Muscle of leg (tissue), 11 donors: ENCODE measurements around the gene PNPLA6. TPM values are rescaled to one million over a fixed set of nuclear protein-coding genes. Genes with fewer than 3 reads are reported as not detected.

Experiments used
- DNase-seq: peaks from one replicate; pipeline ENCODE4 v3.0.0; 2013
- H3K27ac ChIP-seq: one replicate; pipeline ENCODE4 v1.5.1; 2013; ENCODE audit warnings: mild to moderate bottlenecking, low read length, control low read depth
- H3K27me3 ChIP-seq: one replicate; pipeline ENCODE4 v1.6.1; 2013; ENCODE audit warnings: low read length; ENCODE audit not compliant: control insufficient read depth, insufficient read depth
- H3K36me3 ChIP-seq: one replicate; pipeline ENCODE4 v1.6.1; 2013; ENCODE audit warnings: low read length; ENCODE audit not compliant: control insufficient read depth, insufficient read depth
- H3K4me1 ChIP-seq: one replicate; pipeline ENCODE4 v1.6.1; 2013; ENCODE audit warnings: low read length; ENCODE audit not compliant: control insufficient read depth, insufficient read depth
- H3K4me3 ChIP-seq: one replicate; pipeline ENCODE4 v1.5.1; 2013; ENCODE audit warnings: low read length, control low read depth
- H3K9me3 ChIP-seq: replicated peaks from 2 replicates; pipeline ENCODE4 v1.6.1; 2013; ENCODE audit warnings: low read depth, low read length; ENCODE audit not compliant: control insufficient read depth
- WGBS: methylation state at CpG from one replicate; pipeline ENCODE4 v1.1.5; 2013; ENCODE audit warnings: missing lambda C conversion rate; ENCODE audit not compliant: insufficient coverage; 5-methylcytosine and 5-hydroxymethylcytosine counted together
- polyA plus RNA-seq, 8 donors: library from polyadenylated mRNA; unstranded; fragments of 120-200 nt; gene quantifications; one replicate each; pipeline versions ENCODE4 v1.2.1 to v1.2.3, GENCODE V29; 2013; ENCODE audit warnings: inconsistent platforms in 1 of 8, low replicate concordance in 1 of 8; ENCODE audit not compliant: insufficient read length in 8 of 8, insufficient read depth in 1 of 8
- total RNA-seq: library from RNA; stranded (reverse); fragments of 120-200 nt; gene quantifications from one replicate; pipeline ENCODE4 v1.2.4, GENCODE V29; 2013

The PNPLA6 gene
- total and polyA plus RNA-seq, 9 donors, result 21.9 to 34.9 (median 28.1) TPM

DNA sequence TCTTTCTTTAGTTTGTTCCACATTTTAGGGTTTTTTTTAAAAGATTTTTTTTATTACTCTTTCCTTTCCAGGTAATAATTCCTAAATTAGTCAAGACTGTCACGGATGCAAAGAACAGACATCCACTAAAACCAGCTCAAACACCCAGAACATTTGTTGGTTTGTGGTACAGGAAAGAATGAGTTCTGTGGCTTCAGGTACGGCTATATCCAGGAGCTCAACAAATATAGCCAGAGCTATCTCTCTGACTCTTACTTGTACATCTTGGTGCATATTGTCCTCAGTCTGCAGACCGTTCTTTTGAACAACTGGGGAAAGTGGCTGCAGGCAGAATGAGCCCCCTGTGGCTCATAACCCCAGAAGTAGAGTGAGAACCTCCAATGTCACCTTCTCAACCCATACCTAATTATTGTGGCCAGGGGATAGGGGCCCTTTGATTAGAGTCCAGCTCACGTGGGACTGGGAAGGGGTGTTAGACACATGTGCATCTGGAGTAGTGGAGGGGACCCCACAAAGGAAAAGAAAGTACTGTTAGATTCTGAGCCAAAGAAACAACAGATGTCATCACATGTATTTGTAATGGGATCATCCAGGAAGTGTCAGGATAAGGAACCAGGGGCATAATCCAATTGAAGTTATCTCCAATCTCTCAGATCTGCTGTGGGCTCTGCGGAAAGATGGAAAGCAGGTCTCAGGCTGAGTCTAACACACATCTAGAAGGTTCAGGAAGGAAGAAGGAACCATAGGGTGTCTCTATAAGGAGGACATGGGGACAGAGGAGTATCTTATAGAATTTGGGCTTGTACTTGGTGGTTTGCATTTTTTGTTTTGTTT, 21.5 kb upstream of the PNPLA6 start:
- Histone ChIP-seq H3K9me3 (no peaks in the 10 kb centered on the region), H3K36me3 (peaks cover 9% of the 10 kb centered on the region), H3K27me3 (no peaks in the 10 kb centered on the region), H3K4me1 (peaks cover 18% of the 10 kb centered on the region), H3K4me3 (no peak overlapping the region), H3K27ac (no peak overlapping the region)
- DNase-seq, result no peak
- 83% methylated on average over 2 of the region's 5 CpGs for WGBS

DNA sequence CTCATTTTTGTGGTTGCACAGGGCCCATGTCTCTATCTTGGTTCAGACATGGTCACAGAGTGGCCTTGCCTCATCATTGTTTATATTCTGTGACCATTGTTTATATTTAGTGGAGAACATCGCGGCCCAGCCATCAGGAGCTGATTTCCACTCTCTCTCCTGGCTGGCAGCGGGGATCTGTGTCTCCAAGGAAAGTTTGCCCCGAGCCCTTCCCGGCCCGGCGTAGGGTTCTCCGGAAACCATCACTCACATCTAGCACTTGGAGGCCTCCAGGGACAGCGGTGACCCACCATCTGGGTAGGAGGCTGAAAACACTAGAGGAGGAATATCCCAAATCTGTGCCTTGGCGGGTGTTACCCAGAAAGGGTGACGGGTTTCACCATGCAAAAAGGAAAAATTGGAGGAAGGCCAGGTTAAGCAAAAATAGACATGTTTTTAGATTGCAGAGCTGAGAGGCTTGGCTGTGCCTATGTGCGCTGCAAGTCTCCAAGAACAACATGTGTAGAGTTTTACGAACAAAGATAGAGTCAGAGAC, 20.3 kb upstream of the PNPLA6 start:
- peak overlapping the region; percentile 46 for H3K4me3 ChIP-seq
- no peaks in the 10 kb centered on the region for H3K27me3 ChIP-seq
- H3K9me3 ChIP-seq, result no peaks in the 10 kb centered on the region
- WGBS, result 66% methylated on average over 5 of the region's 13 CpGs
- H3K4me1 ChIP-seq, result peaks cover 18% of the 10 kb centered on the region
- peak; percentile 46 for DNase-seq
- H3K27ac ChIP-seq, result peak overlapping the region; percentile 74
- H3K36me3 ChIP-seq, result peaks cover 14% of the 10 kb centered on the region

DNA sequence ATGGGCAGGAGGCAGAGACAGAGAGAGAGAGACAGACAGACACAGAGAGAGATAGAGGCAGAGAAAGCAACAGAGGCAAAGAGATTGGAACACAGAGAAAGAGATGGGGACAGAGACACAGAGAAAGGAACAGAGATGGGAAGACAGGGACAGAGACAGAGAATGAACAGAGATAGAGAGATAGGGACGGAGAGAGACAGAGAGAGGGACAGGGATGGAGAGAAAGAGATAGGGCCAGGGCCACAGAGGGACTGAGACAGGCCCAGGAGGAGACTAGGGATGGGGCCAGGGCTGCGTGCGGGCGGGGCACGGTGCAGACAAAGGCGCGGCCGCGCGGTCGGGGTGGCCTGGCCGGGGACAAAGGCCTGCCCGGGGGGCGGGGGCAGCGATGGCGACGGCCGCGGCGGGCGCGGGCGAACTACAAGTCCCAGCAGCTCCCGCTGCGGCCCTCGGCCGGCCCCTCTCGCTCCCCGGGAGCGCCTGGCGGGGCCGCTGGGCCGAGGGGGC, 19.8 kb upstream of the PNPLA6 start, which contains the start of gene ZNF358:
TSS of gene ZNF358 (plus strand) at position 459 of the 507 bp plus-strand sequence. CDS start 3,140 bp downstream, outside the sequence.
- no peaks in the 10 kb centered on the region for H3K9me3 ChIP-seq
- no peaks in the 10 kb centered on the region for H3K27me3 ChIP-seq
- H3K4me1 ChIP-seq, result peaks cover 18% of the 10 kb centered on the region
- peak; percentile 89 for DNase-seq
- 1% methylated on average over 33 of the region's 33 CpGs for WGBS
- peaks cover 18% of the 10 kb centered on the region for H3K36me3 ChIP-seq
- H3K4me3 ChIP-seq, result peak within 1 kb of the TSS; percentile 81
- peak within 1 kb of the TSS; percentile 74 for H3K27ac ChIP-seq

- no peak for DNase-seq
- H3K27me3 ChIP-seq, result no peaks in the 10 kb centered on the region
- WGBS, result 0% methylated on average over 16 of the region's 28 CpGs
These were observed 19.2 kb upstream of the PNPLA6 start for GRCh38 chr19:7516333-7516732.

DNA sequence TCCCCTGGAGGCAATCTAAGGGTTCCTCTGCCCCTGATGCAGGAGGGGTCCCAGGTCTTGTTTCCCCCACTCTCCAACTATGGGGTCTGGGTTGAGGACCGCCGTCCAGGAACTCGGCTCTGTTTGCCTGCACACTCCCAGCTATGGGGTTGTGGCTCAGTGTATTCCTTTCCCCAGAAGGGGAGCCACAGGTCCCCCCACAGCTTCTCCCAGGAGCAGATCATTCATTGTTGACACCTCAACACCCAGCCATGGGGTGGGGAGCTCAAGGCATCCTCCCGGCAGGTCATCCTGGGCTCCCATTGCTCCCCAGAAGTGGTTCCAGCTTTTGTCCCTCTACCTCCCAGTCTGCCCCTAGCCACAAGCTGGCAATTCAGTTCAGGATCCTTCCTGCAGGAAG, 18.6 kb upstream of the PNPLA6 start:
- H3K9me3 ChIP-seq, result no peaks in the 10 kb centered on the region
- H3K4me1 ChIP-seq, result peaks cover 21% of the 10 kb centered on the region
- DNase-seq, result no peak
- no peaks in the 10 kb centered on the region for H3K27me3 ChIP-seq
- H3K36me3 ChIP-seq, result peaks cover 20% of the 10 kb centered on the region
- peak overlapping the region; percentile 74 for H3K27ac ChIP-seq
- WGBS, result 38% methylated on average over 1 of the region's 4 CpGs
- H3K4me3 ChIP-seq, result peak overlapping the region; percentile 81

More at GRCh38 chr19:7516333-7516732, 19.2 kb upstream of the PNPLA6 start:
- no peaks in the 10 kb centered on the region for H3K9me3 ChIP-seq
- H3K4me1 ChIP-seq, result peaks cover 18% of the 10 kb centered on the region
- peak overlapping the region; percentile 81 for H3K4me3 ChIP-seq
- peak overlapping the region; percentile 74 for H3K27ac ChIP-seq
- H3K36me3 ChIP-seq, result peaks cover 20% of the 10 kb centered on the region

- DNase-seq, result no peak
- Histone ChIP-seq H3K27ac (no peak overlapping the region), H3K4me3 (no peak overlapping the region), H3K27me3 (no peaks in the 10 kb centered on the region), H3K4me1 (peaks cover 35% of the 10 kb centered on the region), H3K36me3 (peaks cover 26% of the 10 kb centered on the region), H3K9me3 (no peaks in the 10 kb centered on the region)
- 96% methylated on average over 73 of the region's 74 CpGs for WGBS
These were observed 16.0 kb upstream of the PNPLA6 start for GRCh38 chr19:7519361-7520130.

DNA sequence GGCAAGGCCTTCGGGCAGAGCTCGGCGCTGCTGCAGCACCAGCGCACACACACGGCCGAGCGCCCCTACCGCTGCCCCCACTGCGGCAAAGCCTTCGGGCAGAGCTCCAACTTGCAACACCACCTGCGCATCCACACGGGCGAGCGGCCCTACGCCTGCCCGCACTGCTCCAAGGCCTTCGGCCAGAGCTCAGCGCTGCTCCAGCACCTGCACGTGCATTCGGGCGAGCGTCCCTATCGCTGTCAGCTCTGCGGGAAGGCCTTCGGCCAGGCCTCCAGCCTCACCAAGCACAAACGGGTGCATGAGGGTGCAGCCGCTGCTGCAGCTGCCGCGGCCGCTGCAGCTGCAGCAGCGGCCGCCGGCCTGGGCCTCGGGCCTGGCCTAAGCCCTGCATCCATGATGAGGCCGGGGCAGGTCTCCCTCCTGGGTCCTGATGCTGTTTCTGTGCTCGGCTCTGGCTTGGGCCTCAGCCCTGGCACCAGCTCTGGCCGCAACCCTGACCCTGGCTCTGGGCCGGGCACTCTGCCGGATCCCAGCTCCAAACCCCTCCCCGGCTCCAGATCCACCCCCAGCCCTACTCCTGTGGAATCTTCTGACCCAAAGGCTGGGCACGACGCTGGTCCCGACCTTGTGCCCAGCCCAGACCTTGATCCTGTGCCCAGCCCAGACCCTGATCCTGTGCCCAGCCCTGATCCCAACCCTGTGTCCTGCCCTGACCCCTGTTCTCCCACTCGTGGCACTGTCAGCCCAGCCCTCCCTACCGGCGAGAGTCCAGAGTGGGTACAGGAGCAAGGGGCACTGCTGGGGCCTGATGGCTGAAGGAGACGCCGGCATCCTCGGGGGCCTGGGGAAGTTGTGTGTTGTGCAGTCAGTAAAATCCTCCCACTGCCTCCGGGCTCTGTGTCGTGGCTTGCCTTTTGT, 15.1 kb upstream of the PNPLA6 start:
- H3K27ac ChIP-seq, result no peak overlapping the region
- H3K27me3 ChIP-seq, result no peaks in the 10 kb centered on the region
- no peaks in the 10 kb centered on the region for H3K9me3 ChIP-seq
- peaks cover 30% of the 10 kb centered on the region for H3K36me3 ChIP-seq
- WGBS, result 90% methylated on average over 48 of the region's 51 CpGs
- H3K4me3 ChIP-seq, result no peak overlapping the region
- no peak for DNase-seq
- H3K4me1 ChIP-seq, result peaks cover 30% of the 10 kb centered on the region

DNA sequence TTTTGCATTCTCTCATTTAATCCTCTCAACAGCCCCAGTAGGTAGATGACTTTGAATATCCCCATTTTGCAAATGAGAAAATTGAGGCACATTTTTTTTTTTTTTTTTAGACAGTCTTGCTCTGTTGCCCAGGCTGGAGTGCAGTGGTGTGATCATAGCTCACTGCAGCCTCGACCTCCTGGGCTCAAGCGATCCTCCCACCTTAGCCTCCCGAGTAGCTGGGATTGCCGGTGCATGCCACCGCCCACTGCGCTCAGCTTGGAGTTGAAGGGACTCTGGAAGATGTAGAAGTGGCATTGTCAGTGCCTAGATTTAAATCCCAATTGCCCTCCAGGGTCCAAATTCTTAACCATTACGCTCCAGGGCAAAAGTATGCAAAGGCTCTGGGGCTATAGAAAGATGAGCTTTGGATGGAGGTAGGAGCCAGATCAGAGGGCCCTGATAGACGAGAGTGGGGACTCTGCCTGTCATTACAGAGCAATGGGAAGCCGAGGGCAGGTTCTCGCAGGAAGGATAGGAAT, 13.9 kb upstream of the PNPLA6 start:
- no peaks in the 10 kb centered on the region for H3K9me3 ChIP-seq
- no peak for DNase-seq
- H3K27me3 ChIP-seq, result no peaks in the 10 kb centered on the region
- peaks cover 23% of the 10 kb centered on the region for H3K4me1 ChIP-seq
- WGBS, result 0% methylated on average over 3 of the region's 10 CpGs
- H3K36me3 ChIP-seq, result peaks cover 41% of the 10 kb centered on the region
- H3K27ac ChIP-seq, result peak overlapping the region; percentile 71
- peak overlapping the region; percentile 48 for H3K4me3 ChIP-seq
